ENCODE results near the gene LRBA.
"Not testable (repeated sequence)": the region's sequence is repeated elsewhere in the genome, so short reads cannot be mapped to it uniquely, and the experiment has no call there.

The LRBA gene

DNA sequence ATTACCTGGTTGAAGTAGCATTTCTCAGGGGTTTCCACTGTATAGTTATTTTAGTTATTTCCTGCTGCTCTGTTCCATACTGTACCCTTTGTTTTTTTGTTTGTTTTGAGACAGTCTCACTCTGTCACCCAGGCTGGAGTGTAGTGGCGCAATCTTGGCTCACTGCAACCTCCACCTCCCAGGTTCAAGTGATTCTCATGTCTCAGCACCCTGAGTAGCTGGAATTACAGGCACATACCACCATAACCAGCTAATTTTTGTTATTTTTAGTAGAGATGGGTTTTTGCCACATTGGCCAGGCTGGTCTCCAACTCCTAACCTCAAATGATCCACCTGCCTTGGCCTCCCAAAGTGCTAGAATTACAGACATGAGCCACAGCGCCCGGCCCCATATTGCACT is 457.3 kb downstream of the LRBA start:
- not testable (repeated sequence) for DNase-seq

DNA sequence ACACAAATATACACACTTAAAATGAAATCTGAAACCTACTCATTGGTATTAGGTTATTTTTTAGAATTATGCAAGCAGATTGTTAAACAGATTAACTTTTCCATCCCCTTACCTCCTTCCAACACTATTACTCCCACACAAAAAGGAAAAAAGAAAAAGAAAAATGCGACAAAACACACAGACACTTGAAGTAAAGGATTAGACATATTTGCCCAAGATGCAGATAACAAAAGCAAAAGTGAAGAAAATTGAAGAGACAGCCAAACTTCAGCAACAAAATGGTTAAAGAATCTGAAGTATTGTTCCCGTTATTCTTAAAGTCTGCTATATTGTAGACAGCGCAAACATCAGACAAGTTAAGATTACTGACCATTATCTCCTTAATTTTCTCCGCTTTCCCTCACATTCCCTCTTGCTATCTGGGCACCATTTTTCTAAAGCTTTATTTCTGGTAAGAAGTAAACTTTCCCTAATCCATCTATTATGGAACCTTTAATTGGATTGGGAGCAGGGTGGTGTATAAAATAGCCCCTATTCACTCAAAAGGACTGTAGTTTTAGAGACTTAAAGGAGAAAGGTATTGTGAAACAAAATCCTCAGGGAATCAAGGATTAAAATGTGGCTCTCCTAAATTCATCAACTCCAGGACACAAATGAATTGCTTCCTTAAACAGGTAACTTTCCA is 467.8 kb downstream of the LRBA start:
- no peak for DNase-seq

DNA sequence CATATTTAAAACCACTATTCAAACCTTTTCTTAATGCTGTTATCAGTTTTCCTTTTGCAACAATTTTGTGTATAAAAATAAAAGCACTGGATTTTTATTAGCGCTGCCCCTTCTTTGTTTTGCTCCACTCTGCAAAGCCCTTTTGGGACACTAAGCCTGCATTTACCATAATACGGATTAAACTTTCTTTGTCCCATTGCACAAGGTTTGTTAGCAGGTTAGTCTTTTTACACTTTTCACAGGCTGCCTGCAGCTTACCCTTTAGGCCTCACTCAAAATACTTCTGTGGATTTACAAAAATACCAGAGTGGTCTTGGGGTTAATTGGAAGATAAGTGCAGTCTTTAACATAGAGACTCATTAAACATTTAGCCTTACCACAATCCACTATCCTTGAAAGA is 468.8 kb downstream of the LRBA start:
- DNase-seq: no peak

DNA sequence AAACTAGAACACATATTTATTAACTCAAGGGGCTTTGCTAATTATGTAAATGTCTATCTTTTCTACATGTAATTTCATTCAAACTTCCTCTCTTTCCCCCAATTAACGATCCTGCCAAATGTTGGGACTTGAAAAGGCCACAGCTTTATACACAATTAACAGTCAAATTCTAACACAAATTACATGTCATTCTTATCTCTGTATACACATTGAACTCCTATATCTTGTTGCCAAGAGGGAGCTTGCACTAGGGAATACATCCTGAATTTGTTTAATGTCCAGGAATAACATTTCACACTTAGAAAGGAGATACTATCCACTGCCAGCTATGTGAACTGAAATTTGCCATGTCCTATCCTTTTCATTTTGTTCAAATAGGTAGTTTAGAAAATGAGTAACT is 472.0 kb downstream of the LRBA start:
- no peak for DNase-seq

DNA sequence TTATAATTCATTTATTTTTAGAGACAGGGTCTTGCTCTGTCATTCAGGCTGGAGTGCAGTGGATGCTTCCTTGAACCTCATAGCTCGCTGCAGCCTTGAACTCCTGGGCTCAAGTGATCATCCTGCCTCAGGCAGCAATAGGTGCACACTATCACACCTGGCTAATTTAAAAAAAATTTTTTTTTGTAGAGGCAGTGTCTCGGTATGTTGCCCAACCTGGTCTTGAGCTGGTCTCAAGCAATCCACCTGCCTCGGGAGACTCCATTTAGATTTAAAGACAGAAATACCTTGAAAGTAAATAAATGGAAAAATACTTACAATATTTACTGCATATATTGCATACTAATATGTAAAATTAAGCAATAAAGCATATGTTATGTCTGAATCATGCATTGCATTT is 473.4 kb downstream of the LRBA start:
- no peak for DNase-seq

DNA sequence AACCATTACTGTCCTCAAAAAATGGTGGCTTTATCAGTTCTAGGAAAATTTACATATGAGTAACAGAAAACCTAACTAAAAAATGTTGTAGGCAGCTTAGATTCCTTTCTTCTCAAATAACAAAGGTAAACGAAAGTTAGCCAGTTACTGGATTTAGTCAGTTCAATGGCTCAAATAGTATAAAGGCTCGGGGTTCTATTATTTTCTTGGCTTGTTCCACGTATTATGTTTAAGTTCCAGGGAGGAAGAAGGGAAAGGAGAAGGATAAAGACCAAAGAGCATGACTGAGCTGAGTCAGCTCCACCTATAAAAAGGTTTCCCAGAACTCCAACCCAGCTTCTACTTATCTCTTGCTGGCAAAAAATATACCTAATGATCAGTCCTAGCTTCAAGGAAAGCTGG is 474.1 kb downstream of the LRBA start:
- DNase-seq: no peak

DNA sequence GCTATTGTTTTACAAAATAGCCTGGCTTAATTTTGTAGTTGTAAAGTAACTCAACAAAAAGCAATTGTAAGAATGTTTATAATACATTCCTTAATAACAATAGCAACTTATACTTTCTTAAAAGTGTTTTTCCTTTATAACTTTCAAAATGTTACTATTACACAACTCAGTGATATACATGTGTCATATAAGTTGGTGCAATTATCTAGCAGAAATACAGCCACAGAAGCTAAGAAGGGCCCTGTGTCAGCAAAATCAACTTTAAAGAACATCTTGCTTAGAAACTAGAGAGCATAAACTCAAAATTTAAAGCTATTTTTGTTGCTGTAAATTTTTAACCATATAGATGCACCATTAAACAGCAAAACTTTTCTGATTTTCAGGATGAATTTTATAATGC is 474.5 kb downstream of the LRBA start:
- no peak for DNase-seq

DNA sequence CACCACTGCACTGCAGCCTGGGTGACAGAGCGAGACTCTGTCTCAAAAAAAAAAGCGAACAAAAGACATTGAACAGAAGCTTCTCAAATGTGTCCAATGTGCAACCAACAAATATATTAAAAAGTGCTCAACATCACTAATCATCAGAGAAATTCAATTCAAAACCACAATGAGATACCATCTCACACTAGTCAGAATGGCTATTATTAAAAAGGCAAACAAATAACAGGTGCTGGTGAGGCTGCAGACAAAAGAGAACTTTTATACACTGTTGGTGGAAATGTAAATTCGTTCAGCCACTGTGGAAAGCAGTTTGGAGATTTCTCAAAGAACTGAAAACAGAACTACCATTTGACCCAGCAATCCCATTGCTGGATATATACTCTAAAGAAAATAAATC is 477.2 kb downstream of the LRBA start:
- not testable (repeated sequence) for DNase-seq

DNA sequence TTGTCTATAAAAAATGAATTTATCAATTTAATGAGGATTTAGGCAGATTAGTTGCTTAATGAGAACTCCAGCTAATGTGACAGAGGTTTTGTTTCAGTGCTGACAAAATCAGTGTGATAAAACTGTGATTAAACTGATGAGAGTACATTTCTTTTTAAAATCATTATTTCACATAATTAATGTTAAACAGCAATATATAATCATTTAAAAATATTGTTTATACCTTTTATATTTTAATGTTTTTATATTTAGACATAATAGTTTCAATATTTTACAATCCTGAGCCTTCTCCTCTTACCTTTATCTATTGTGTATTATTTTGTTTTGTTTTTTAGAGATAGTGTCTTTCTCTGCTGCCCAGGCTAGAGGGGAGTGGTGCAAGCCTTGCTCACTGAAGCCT is 480.3 kb downstream of the LRBA start:
- DNase-seq: no peak

- DNase-seq: no peak
Measured at GRCh38 chr4:150533673-150534072, 481.4 kb downstream of the LRBA start.

DNA sequence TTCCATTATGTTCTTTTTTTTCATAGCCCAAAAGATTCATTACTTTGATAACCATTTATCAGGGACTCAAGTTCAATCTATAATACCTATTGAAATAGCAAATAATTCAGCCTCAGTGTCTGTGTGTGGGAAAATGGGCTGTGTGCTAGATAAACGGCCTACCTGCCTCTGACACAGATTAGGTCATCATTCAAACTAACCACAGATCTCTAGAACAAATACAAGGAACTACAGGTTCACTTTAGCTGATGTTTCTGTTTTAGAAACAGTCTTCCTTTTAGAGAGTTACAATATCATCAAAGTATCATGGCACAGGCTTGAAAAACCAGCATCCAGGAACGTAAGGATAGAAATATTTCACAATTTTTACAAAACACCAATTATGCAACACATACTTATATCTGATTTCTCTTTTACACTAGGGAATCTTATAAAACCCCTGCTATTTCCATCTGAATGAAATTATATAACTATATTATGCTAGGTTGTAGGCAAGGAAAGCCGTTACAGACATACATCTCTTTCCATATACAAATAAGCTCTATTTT is 489.7 kb downstream of the LRBA start:
- no peak for DNase-seq

- DNase-seq: no peak
Measured at GRCh38 chr4:150518559-150518958, 496.5 kb downstream of the LRBA start.

- no peak for DNase-seq
Measured at GRCh38 chr4:150515135-150515534, 499.9 kb downstream of the LRBA start.

DNA sequence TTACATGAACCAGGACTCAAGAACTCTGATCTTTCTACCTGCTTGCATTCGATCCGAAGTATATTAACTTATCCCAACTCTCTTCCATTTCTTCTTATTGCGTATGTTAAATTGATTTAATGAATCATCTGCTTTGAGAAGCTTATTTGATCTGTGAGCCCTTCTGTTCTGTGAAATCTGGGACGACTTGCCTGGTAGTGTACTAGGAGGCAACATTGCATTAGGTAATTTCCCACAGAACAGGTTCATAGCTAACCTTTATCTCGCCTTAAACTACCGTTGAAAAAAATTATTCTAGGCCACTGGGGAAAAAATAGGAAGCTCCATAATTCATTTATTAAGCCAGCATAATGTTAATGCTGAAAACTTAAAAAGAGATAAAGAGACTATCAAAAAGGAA is 500.4 kb downstream of the LRBA start:
- no peak for DNase-seq

GRCh38 chr4:150510176-150510865 is 504.8 kb downstream of the LRBA start:
- DNase-seq: no peak

GRCh38 chr4:150507656-150508055 is 507.4 kb downstream of the LRBA start:
- not testable (repeated sequence) for DNase-seq

GRCh38 chr4:150501983-150502382 is 513.1 kb downstream of the LRBA start:
- DNase-seq: no peak

DNA sequence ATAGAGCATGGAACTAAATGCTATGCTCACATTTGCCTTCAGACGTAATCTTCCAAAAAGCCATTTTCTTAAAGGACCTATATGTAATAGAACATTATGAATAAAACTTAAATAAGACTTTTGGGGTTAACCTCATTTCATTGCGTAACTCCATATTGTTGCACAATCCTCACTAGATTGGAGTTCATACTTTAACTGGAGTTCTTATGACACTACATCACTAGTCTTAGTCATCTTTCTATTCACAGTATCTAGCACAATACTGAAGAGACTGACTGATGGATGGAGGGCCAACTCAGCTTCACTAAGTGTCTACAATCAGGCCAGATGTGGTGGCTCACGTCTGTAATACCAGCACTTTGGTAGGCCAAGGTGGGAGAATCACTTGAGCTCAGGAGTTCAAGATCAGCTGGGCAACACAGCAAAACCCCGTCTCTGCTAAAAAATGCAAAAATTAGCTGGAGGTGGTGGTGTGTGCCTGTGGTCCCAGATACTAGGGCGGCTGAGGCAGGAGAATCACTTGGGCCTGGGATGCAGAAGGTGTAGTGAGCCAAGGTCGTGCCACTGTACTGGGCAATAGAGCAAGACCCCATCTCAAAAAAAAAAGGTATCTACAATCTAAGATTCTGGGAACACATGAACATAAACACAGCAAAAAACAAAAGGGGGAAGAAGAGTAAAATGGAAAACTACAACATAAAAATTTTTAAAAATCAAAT is 513.9 kb downstream of the LRBA start:
- DNase-seq: no peak

- no peak for DNase-seq
Measured at GRCh38 chr4:150497612-150498011, 517.5 kb downstream of the LRBA start.

DNA sequence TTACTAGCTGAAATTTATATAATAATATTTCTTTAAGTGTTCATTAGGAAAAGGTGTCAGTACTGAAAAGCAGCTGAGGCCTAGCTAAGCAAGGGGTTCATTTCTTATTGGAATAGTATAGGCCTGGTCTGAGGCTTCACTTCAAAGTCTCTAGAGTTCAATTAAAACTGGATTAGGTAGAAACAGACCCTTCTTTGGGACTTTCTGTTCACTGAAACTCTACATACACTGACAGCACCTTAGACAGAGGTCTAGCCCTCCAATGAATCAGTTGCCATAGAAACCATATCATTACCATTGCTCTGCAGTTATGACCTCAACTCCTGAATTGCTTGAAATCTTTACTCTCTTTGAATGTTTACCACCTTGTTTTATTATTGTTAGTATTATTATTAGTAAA is 519.5 kb downstream of the LRBA start:
- no peak for DNase-seq

- no peak for DNase-seq
Measured at GRCh38 chr4:150493851-150494250, 521.2 kb downstream of the LRBA start.

GRCh38 chr4:150491132-150492049 is 523.7 kb downstream of the LRBA start:
- no peak for DNase-seq

DNA sequence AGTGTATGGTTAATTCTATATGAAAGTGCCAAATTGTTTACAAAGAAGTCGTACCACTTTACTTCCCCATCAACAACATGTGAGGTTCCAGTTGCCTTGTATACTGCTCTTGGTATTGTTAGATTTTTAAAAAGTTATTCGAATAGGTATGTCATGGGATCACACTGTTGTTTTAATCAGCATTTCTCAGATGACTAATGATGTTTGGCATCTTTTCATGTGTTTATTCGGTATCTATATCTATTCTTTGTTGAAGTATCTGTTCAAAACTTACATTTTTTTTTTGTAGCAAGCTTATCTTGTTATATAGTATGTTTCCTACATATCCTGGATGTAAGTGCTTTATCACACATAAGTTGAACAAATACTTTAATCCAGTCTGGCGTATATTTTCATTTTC is 532.5 kb downstream of the LRBA start:
- no peak for DNase-seq
